GM12878 (cell line): ENCODE data around the gene NTM.

Experiments used
- BHLHE40 ChIP-seq, 2 experiments: fragments of 450-650 bp in 1 of 2; IDR thresholded peaks; 2 replicates each; pipeline ENCODE4 v1.6.1; 2011 to 2017; ENCODE audit warnings: low read depth in 2 of 2, borderline replicate concordance in 1 of 2, improper control_type of control experiment in 1 of 2, low read length in 1 of 2, mild to moderate bottlenecking in 1 of 2
- CTCF ChIP-seq, 3 experiments: IDR thresholded peaks in 2 of 3; conservative IDR thresholded peaks in 1 of 3; 2 replicates each; pipeline ENCODE4 v1.5.1; 2011; ENCODE audit warnings: low read depth in 3 of 3, low read length in 3 of 3, mild to moderate bottlenecking in 3 of 3, control low read depth in 2 of 3, moderate library complexity in 2 of 3, inconsistent platforms in 1 of 3, mixed read lengths in 1 of 3; ENCODE audit not compliant: control insufficient read depth in 2 of 3, insufficient read depth in 1 of 3; ENCODE audit errors: extremely low read depth in 1 of 3
- EED ChIP-seq: sonication (generic); IDR thresholded peaks from 2 replicates; pipeline ENCODE4 v1.6.1; 2016; ENCODE audit warnings: antibody characterized with exemption, low read depth
- EP300 ChIP-seq, 2 experiments: fragments of 150-350 bp in 1 of 2; IDR thresholded peaks; 2 replicates each; pipeline ENCODE4 v1.6.1; 2011 to 2012; ENCODE audit warnings: low read depth in 2 of 2, low read length in 2 of 2, borderline replicate concordance in 1 of 2, improper control_type of control experiment in 1 of 2, inconsistent platforms in 1 of 2; ENCODE audit not compliant: control insufficient read depth in 1 of 2
- EZH2 ChIP-seq: IDR thresholded peaks from 2 replicates; pipeline ENCODE4 v1.6.1; 2012; ENCODE audit warnings: low read depth, mild to moderate bottlenecking, control low read depth, inconsistent platforms, low read length, borderline replicate concordance; ENCODE audit not compliant: control insufficient read depth
- FOS ChIP-seq: IDR thresholded peaks from 3 replicates; pipeline ENCODE4 v1.6.1; 2011; ENCODE audit warnings: borderline replicate concordance; ENCODE audit not compliant: insufficient read length; ENCODE audit errors: extremely low read depth
- MAX ChIP-seq: IDR thresholded peaks from 2 replicates; pipeline ENCODE4 v1.6.1; 2012; ENCODE audit warnings: low read depth, low read length, improper control_type of control experiment
- MYC ChIP-seq: IDR thresholded peaks from 2 replicates; pipeline ENCODE4 v1.6.1; 2011; ENCODE audit warnings: mild to moderate bottlenecking, low read length, moderate library complexity, inconsistent platforms; ENCODE audit not compliant: insufficient read depth, insufficient replicate concordance, insufficient read length, severe bottlenecking
- PAX5 ChIP-seq: IDR thresholded peaks from 2 replicates; pipeline ENCODE4 v1.6.1; 2011; ENCODE audit warnings: low read depth, low read length, borderline replicate concordance
- POLR2A ChIP-seq: IDR thresholded peaks from 2 replicates; pipeline ENCODE4 v1.6.1; 2011; ENCODE audit warnings: low read depth, mild to moderate bottlenecking, low read length
- POU2F2 ChIP-seq: IDR thresholded peaks from 3 replicates; pipeline ENCODE4 v1.6.1; 2011; ENCODE audit warnings: low read depth, mild to moderate bottlenecking, low read length, borderline replicate concordance
- TAF1 ChIP-seq: IDR thresholded peaks from 2 replicates; pipeline ENCODE4 v1.6.1; 2011; ENCODE audit warnings: mild to moderate bottlenecking, low read depth, low read length, borderline replicate concordance
- ZNF274 ChIP-seq: IDR thresholded peaks from one replicate; pipeline ENCODE4 v1.8.0; 2011; ENCODE audit not compliant: insufficient read length, insufficient read depth

- TF ChIP-seq ZNF274 (no peak), CTCF (IDR thresholded peaks at IDR 0.05 in 2 of 3, conservative IDR thresholded peaks at IDR 0.05 in 1 of 3; ENCODE audit: control insufficient read depth in 2 of 3, extremely low read depth in 1 of 3, insufficient read depth in 1 of 3, low read depth in 3 of 3, low read length in 3 of 3) (no peak), POLR2A (no peak), TAF1 (no peak), EP300 (IDR thresholded peaks at IDR 0.05; ENCODE audit: borderline replicate concordance in 1 of 2, control insufficient read depth in 1 of 2, low read depth in 2 of 2, low read length in 2 of 2) (no peak), BHLHE40 (IDR thresholded peaks at IDR 0.05; ENCODE audit: borderline replicate concordance in 1 of 2, low read depth in 2 of 2, low read length in 1 of 2) (no peak), FOS (no peak), MAX (no peak), PAX5 (no peak), MYC (no peak), EZH2 (no peak), EED (no peak), POU2F2 (no peak)
Observed at GRCh38 chr11:131690776-131691175, 320.4 kb downstream of the NTM start.
